Activated CD4-positive, alpha-beta T cell treated with anti-CD3 and anti-CD28 coated beads, Interleukin-2, amount 10 ng/mL, durations not matched to agents 7 days and 5 days (primary cell): Measurements from ENCODE around the gene DUS3L. TPM values are rescaled to one million over a fixed set of nuclear protein-coding genes. Genes with fewer than 3 reads are reported as not detected.
A peak's percentile ranks its signal among the peaks of the same experiment; 100 is the strongest.

ENCODE experiments used
- CTCF ChIA-PET: fragments of 350-600 bp; sonication (Branson Sonifier 250); formaldehyde crosslinking; loops from one replicate; lab custom pipeline; 2021; ENCODE audit warnings: antibody characterized with exemption; lab: Charles Lee
- POLR2A ChIA-PET: fragments of 350-600 bp; sonication (Branson Sonifier 250); formaldehyde crosslinking; loops from one replicate; lab custom pipeline; 2021; ENCODE audit warnings: antibody characterized with exemption; lab: Charles Lee
- DNase-seq: peaks from one replicate; pipeline ENCODE4 v3.0.0-alpha.2; 2020
- H3K27ac Mint-ChIP-seq: one replicate; pipeline ENCODE4 v1.8.0; 2021; ENCODE audit warnings: mild to moderate bottlenecking, moderate library complexity, mixed read lengths
- H3K27me3 Mint-ChIP-seq: one replicate; pipeline ENCODE4 v1.8.0; 2021; ENCODE audit warnings: mixed read lengths
- H3K36me3 Mint-ChIP-seq: one replicate; pipeline ENCODE4 v1.8.0; 2021; ENCODE audit warnings: low read depth, mixed read lengths
- H3K4me1 Mint-ChIP-seq: one replicate; pipeline ENCODE4 v1.8.0; 2021; ENCODE audit warnings: mixed read lengths
- H3K4me3 Mint-ChIP-seq: one replicate; pipeline ENCODE4 v1.8.0; 2021; ENCODE audit warnings: mild to moderate bottlenecking, moderate library complexity, mixed read lengths
- H3K9me3 Mint-ChIP-seq: one replicate; pipeline ENCODE4 v1.8.0; 2021; ENCODE audit warnings: mixed read lengths
- total RNA-seq, 2 experiments: library from RNA; stranded (reverse); gene quantifications; one replicate each; pipeline ENCODE4 v1.2.3, GENCODE V29; 2021

Gene DUS3L
- total RNA-seq, 2 experiments from 2014 or later, result 49.9 to 60.8 TPM

- H3K27me3 Mint-ChIP-seq, result no peaks in the 10 kb centered on the region
- no peak overlapping the region for H3K27ac Mint-ChIP-seq
- no peaks in the 10 kb centered on the region for H3K36me3 Mint-ChIP-seq
- ChIA-PET POLR2A (no interaction called here), CTCF (no interaction called here)
- no peaks in the 10 kb centered on the region for H3K4me1 Mint-ChIP-seq
- no peak for DNase-seq
- H3K4me3 Mint-ChIP-seq, result no peak overlapping the region
- H3K9me3 Mint-ChIP-seq, result no peaks in the 10 kb centered on the region
Measured at GRCh38 chr19:5814852-5815246, 23.9 kb upstream of the DUS3L start.

GRCh38 chr19:5814123-5814851, 23.3 kb upstream of the DUS3L start:
- H3K4me3 Mint-ChIP-seq, result no peak overlapping the region
- no peaks in the 10 kb centered on the region for H3K36me3 Mint-ChIP-seq

GRCh38 chr19:5811117-5811516, 20.2 kb upstream of the DUS3L start:
- Mint-ChIP-seq H3K4me3 (no peak overlapping the region), H3K36me3 (no peaks in the 10 kb centered on the region), H3K27me3 (peaks cover 14% of the 10 kb centered on the region), H3K27ac (no peak overlapping the region), H3K9me3 (no peaks in the 10 kb centered on the region), H3K4me1 (no peaks in the 10 kb centered on the region)
- DNase-seq, result no peak
- ChIA-PET CTCF (interaction anchor here (1.3 kb wide), 1 partner anchor 125 kb away, joined by 3 read pairs; no protein-coding TSS in a partner anchor), POLR2A (no interaction called here)

More at GRCh38 chr19:5814123-5814851, 23.3 kb upstream of the DUS3L start:
- ChIA-PET POLR2A (no interaction called here), CTCF (interaction anchor here (0.6 to 3.0 kb wide), 2 partner anchors 10 to 1451 kb away, joined by 4 to 12 read pairs; no protein-coding TSS in a partner anchor)
- H3K4me1 Mint-ChIP-seq, result no peaks in the 10 kb centered on the region
- H3K9me3 Mint-ChIP-seq, result no peaks in the 10 kb centered on the region
- H3K27ac Mint-ChIP-seq, result no peak overlapping the region
- no peaks in the 10 kb centered on the region for H3K27me3 Mint-ChIP-seq
- DNase-seq, result no peak

GRCh38 chr19:5809469-5809868, 18.5 kb upstream of the DUS3L start:
- H3K9me3 Mint-ChIP-seq, result no peaks in the 10 kb centered on the region
- H3K27me3 Mint-ChIP-seq, result peaks cover 19% of the 10 kb centered on the region
- peaks cover 2% of the 10 kb centered on the region for H3K4me1 Mint-ChIP-seq
- H3K27ac Mint-ChIP-seq, result no peak overlapping the region
- no peak overlapping the region for H3K4me3 Mint-ChIP-seq
- ChIA-PET POLR2A (no interaction called here), CTCF (no interaction called here)
- H3K36me3 Mint-ChIP-seq, result no peaks in the 10 kb centered on the region
- no peak for DNase-seq

GRCh38 chr19:5809053-5809452, 18.1 kb upstream of the DUS3L start:
- Mint-ChIP-seq H3K9me3 (no peaks in the 10 kb centered on the region), H3K27ac (no peak overlapping the region), H3K27me3 (peaks cover 23% of the 10 kb centered on the region), H3K36me3 (no peaks in the 10 kb centered on the region), H3K4me3 (no peak overlapping the region), H3K4me1 (peaks cover 6% of the 10 kb centered on the region)
- ChIA-PET CTCF (interaction anchor here (0.6 to 0.7 kb wide), 2 partner anchors 123 to 225 kb away, joined by 3 to 6 read pairs; no protein-coding TSS in a partner anchor), POLR2A (interaction anchor here (0.7 kb wide), 1 partner anchor 20 kb away, joined by 3 read pairs; no protein-coding TSS in a partner anchor)
- DNase-seq, result no peak

- no peak overlapping the region for H3K4me3 Mint-ChIP-seq
- POLR2A ChIA-PET, result interaction anchor here (0.7 kb wide), 1 partner anchor 21 kb away, joined by 3 read pairs; no protein-coding TSS in a partner anchor
- peaks cover 12% of the 10 kb centered on the region for H3K4me1 Mint-ChIP-seq
- CTCF ChIA-PET, result interaction anchor here (0.6 to 0.7 kb wide), 3 partner anchors 122 to 226 kb away, joined by 3 to 6 read pairs (median 3); no protein-coding TSS in a partner anchor
- no peaks in the 10 kb centered on the region for H3K36me3 Mint-ChIP-seq
- H3K27ac Mint-ChIP-seq, result no peak overlapping the region
- no peak for DNase-seq
- H3K9me3 Mint-ChIP-seq, result no peaks in the 10 kb centered on the region
- H3K27me3 Mint-ChIP-seq, result peaks cover 27% of the 10 kb centered on the region
Measured at GRCh38 chr19:5808120-5808816, 17.3 kb upstream of the DUS3L start.

GRCh38 chr19:5806905-5807304, 15.9 kb upstream of the DUS3L start:
- peaks cover 22% of the 10 kb centered on the region for H3K4me1 Mint-ChIP-seq
- peak overlapping the region; percentile 15 for H3K27ac Mint-ChIP-seq
- H3K27me3 Mint-ChIP-seq, result peaks cover 34% of the 10 kb centered on the region
- no peak overlapping the region for H3K4me3 Mint-ChIP-seq
- no peaks in the 10 kb centered on the region for H3K36me3 Mint-ChIP-seq
- DNase-seq, result no peak
- POLR2A ChIA-PET, result no interaction called here
- CTCF ChIA-PET, result interaction anchor here (0.7 kb wide), 1 partner anchor 416 kb away, joined by 3 read pairs; no protein-coding TSS in a partner anchor
- H3K9me3 Mint-ChIP-seq, result no peaks in the 10 kb centered on the region

GRCh38 chr19:5806133-5806489, 15.1 kb upstream of the DUS3L start:
- POLR2A ChIA-PET, result no interaction called here

GRCh38 chr19:5805462-5806132, 14.6 kb upstream of the DUS3L start:
- H3K4me1 Mint-ChIP-seq, result peaks cover 24% of the 10 kb centered on the region
- ChIA-PET CTCF (no interaction called here), POLR2A (no interaction called here)
- no peaks in the 10 kb centered on the region for H3K36me3 Mint-ChIP-seq
- peak overlapping the region; percentile 41 for H3K4me3 Mint-ChIP-seq
- peaks cover 37% of the 10 kb centered on the region for H3K27me3 Mint-ChIP-seq
- H3K9me3 Mint-ChIP-seq, result no peaks in the 10 kb centered on the region
- peak; percentile 59 for DNase-seq
- H3K27ac Mint-ChIP-seq, result no peak overlapping the region

More at GRCh38 chr19:5806133-5806489, 15.1 kb upstream of the DUS3L start:
- Mint-ChIP-seq H3K4me3 (no peak overlapping the region), H3K9me3 (no peaks in the 10 kb centered on the region), H3K4me1 (peaks cover 24% of the 10 kb centered on the region), H3K27ac (no peak overlapping the region), H3K36me3 (no peaks in the 10 kb centered on the region), H3K27me3 (peaks cover 36% of the 10 kb centered on the region)
- no peak for DNase-seq
- CTCF ChIA-PET, result interaction anchor here (0.7 kb wide), 1 partner anchor 417 kb away, joined by 3 read pairs; no protein-coding TSS in a partner anchor

- ChIA-PET POLR2A (interaction anchor here (0.6 to 1.2 kb wide), 3 partner anchors 23 to 217 kb away, joined by 3 to 6 read pairs (median 5); no protein-coding TSS in a partner anchor), CTCF (interaction anchor here (0.7 to 2.8 kb wide), 59 partner anchors 8 to 482 kb away, joined by 3 to 74 read pairs (median 5); partner anchors contain the start of genes CATSPERD, DUS3L, FUT6 and LONP1)
- Mint-ChIP-seq H3K36me3 (no peaks in the 10 kb centered on the region), H3K4me1 (peaks cover 24% of the 10 kb centered on the region), H3K27ac (peak within 1 kb of the TSS; percentile 50), H3K9me3 (no peaks in the 10 kb centered on the region), H3K4me3 (peak within 1 kb of the TSS; percentile 57), H3K27me3 (peaks cover 38% of the 10 kb centered on the region)
- DNase-seq, result no peak
Measured at GRCh38 chr19:5804516-5805461, 13.8 kb upstream of the DUS3L start, which contains the start of gene NRTN. NRTN (plus strand) TSS chr19:5805067; CDS start chr19:5824166, 19,099 bp downstream.

GRCh38 chr19:5803752-5804515, 13.0 kb upstream of the DUS3L start:
- H3K9me3 Mint-ChIP-seq, result no peaks in the 10 kb centered on the region
- H3K36me3 Mint-ChIP-seq, result no peaks in the 10 kb centered on the region
- CTCF ChIA-PET, result interaction anchor here (0.6 to 2.8 kb wide), 64 partner anchors 9 to 562 kb away, joined by 3 to 74 read pairs (median 5); partner anchors contain the start of genes CATSPERD, DUS3L, FUT6 and LONP1
- POLR2A ChIA-PET, result interaction anchor here (0.6 to 1.2 kb wide), 3 partner anchors 24 to 218 kb away, joined by 3 to 6 read pairs (median 3); no protein-coding TSS in a partner anchor
- peaks cover 28% of the 10 kb centered on the region for H3K4me1 Mint-ChIP-seq
- H3K4me3 Mint-ChIP-seq, result peak overlapping the region; percentile 62
- peak; percentile 92 for DNase-seq
- peaks cover 45% of the 10 kb centered on the region for H3K27me3 Mint-ChIP-seq
- H3K27ac Mint-ChIP-seq, result peak overlapping the region; percentile 60
